Measurements from ENCODE around the gene SAMD8.
A peak's percentile ranks its signal among the peaks of the same experiment; 100 is the strongest.

The SAMD8 gene

GRCh38 chr10:75083972-75084833 is 27.3 kb upstream of the SAMD8 start:
- FAIRE-seq (no peak), DNase-seq (ENCODE audit: insufficient read length, low spot score) (no peak)

DNA sequence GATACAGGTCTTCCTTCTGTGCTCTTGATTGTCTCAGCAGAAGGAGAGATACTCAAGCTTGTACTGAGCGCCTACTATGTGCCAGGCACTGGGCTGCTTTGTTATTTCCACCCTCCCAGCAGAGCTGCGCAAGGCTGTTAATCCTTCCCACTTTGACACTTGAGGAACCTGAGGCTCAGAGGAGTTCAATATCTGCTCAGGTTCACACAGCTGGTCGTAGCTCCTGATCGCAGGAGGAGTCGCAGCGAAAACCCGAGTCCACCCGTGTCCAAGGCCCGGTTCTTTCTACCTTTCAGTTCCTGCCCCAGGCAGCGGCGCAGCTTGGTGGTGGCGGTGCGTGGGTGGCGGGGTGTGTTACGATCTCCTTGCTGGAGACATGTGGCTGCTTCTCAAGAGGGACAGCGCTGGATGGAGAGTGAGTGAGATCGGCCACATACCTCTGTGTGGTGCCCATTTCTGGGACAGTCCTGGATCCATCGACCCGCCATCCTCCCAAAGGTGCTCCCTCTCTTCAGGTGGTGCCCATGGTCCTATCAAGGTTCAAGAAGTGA is 26.5 kb upstream of the SAMD8 start:
- no peak for FAIRE-seq
- no peak for DNase-seq (ENCODE audit: insufficient read length, low spot score)

DNA sequence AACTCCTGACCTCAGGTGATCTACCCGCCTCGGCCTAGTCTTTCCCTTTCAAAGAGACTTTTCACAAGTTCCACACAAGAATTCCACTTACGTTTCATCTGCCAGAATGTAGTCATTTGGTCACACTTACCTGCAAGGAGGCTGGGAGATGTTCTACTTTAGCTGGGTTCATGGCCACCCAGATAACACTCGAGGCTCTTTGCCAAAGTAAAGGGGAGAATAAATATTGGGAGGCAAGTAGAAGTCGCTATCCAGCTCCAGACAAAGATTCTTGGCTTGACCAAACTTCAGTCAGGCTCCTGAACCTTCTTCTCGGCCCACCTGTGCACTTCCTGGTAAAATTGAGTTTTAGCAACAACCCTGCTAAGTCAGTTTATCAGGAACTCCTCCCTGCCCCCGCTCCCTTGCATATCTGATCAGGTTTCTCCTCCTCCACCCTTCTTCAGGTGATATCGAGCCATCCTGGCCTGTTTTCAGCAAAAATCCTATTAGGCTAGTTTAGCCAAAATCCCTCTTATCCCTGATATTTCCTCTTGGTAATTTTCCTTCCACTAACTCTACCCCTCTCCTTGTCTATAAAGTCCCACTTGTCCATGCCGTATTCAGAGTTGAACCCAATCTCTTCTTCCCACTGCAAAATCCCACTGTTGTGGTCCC is 25.1 kb upstream of the SAMD8 start:
- DNase-seq (ENCODE audit: insufficient read length, low spot score) = no peak
- FAIRE-seq = no peak

DNA sequence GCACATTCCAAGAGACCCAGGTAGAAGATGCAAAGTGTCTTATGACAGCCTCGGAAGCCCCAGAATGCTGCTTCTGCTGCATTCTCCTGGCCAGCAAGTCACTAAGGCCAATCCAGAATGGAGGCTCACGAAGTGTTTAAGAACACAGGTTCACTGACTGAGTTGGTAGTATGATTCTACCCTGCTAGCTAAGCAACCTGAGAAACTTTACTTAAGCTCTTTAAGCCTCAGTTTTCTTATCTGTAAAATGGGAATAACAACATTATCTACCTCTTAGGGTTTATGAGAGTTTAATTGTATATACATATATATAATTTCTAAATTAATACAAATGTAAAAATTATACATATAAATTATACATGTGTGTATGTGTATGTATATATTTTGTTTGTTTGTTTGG is 22.8 kb upstream of the SAMD8 start:
- DNase-seq (ENCODE audit: insufficient read length, low spot score) = no peak
- no peak for FAIRE-seq

- FAIRE-seq (no peak), DNase-seq (ENCODE audit: insufficient read length, low spot score) (no peak)
Measured at GRCh38 chr10:75089634-75090033, 21.8 kb upstream of the SAMD8 start.

DNA sequence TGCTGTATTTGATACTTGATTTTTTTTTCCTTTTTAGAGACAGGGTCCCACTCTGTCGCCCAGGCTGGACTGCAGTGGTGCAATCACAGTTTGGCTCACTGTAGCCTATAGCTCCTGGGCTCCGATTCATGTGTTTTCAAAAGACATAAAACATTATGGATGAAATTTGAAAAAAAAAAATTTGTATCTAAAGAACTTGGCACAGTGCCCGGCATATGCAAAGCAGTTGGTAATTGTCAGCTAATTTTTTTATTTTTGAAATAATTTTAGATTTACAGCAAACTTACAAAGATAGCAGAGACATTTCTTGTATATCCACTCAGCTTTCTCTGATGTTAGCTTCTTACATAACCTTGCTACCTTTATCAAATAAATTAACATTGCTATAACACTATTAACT is 20.3 kb upstream of the SAMD8 start:
- DNase-seq (ENCODE audit: insufficient read length, low spot score) (no peak), FAIRE-seq (no peak)

- DNase-seq (ENCODE audit: insufficient read length, low spot score) (no peak), FAIRE-seq (no peak)
Measured at GRCh38 chr10:75094465-75094864, 17.0 kb upstream of the SAMD8 start.

- DNase-seq (ENCODE audit: insufficient read length, low spot score) (no peak), FAIRE-seq (no peak)
Measured at GRCh38 chr10:75095631-75096030, 15.8 kb upstream of the SAMD8 start.

DNA sequence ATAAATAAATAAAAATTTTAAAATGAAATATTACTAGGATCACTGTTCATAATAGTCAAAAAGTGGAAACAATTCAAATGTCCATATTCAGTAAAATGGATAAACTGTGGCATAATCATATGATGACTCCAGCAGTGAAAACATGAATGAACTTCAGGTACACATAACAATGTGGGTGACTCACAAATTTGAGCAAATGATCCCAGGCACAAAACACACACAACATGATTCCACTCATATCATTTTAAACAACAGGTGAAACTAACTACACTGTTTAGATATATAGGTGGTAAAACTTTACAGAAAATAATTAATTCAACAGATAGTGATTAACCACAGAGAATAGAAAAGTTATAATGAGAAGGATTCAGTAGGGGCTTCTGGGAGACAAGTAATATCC is 14.7 kb upstream of the SAMD8 start:
- FAIRE-seq (no peak), DNase-seq (ENCODE audit: insufficient read length, low spot score) (no peak)

GRCh38 chr10:75097666-75098285 is 13.7 kb upstream of the SAMD8 start:
- DNase-seq (ENCODE audit: insufficient read length, low spot score) = peak; percentile 40
- FAIRE-seq = no peak

- FAIRE-seq = no peak
Measured at GRCh38 chr10:75098902-75099673, 12.4 kb upstream of the SAMD8 start.

DNA sequence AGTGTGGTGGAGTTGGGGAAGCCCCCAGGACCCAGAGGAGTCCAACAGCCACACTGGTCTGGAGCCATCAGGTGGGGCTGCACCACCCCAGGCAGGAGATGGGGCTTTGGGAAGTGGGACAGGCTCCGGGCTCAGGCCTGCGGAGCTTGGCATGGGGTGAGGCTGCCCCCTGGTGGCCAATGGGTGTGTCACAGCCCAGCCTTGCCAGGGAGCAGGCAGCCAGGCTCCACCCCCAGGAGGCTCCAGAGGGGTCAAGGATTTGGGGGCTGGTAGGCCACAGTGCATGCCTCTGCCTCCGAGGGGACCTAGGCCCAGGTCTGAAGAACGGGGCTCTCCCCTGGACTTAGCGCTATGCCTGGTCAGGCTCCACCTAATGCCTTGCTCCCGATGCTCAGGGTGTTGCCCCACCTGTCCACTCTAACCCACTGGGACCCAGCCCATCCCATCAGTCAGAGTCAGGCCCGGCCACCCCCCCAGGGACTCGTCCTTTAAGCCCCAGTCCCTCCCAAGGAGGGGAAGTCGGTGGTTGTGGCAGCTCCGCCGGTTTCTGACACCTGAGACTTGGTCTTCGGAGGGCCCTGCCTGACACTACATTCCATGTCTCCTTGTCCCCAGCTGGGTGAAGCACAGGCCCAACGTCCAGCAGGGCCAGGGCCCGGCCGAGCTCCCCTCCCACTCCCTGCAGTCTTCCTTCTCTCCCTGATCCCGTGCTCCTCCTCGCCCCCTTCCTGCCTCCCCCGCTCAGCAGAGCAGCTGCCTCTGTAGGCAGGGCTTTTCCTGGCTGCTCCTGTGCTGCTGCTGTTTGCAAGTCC is 11.3 kb upstream of the SAMD8 start:
- FAIRE-seq = peak; percentile 69
- DNase-seq (ENCODE audit: insufficient read length, low spot score) = peak; percentile 86

More at GRCh38 chr10:75098902-75099673, 12.4 kb upstream of the SAMD8 start:
- DNase-seq (ENCODE audit: insufficient read length, low spot score) = no peak

GRCh38 chr10:75100764-75101291 is 10.6 kb upstream of the SAMD8 start:
- FAIRE-seq = no peak

DNA sequence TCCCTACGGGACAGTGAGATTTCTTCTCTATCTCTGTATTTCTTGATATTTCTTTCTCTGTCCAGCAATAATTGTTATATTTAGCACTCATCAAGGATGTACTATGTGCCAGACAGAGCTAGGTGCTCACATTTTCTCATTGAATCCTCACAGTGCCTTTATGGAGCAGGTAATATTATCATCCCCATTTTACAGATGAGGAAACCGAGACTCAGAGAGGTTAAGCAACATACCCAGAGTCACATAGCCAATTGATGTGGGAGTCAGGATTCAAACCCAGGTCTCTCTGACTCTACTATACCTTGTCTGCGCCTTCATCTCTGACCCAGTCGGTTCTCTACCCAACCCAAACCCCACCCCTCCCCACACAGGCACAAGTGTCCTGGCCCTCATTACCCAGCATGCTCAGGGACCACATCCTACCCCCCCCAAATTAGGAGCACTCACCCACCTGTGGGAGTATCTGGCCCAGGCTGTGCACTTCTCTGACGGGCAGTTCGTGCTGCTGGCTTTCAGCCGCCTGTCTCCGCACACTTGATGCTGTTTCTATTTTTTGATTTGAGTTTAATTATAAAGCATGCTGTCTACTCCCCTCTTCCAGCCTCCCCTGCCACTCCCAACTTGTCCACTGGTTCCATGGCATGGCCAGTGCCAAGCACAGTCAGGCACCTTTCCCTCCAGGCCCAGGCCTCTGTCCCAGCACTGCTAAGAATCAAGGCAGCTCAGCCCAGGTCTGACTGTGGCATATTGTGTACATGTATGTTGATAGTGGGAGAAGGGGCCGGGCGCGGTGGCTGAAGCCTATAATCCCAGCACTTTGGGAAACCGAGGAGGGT is 9.8 kb upstream of the SAMD8 start:
- DNase-seq (ENCODE audit: insufficient read length, low spot score) (no peak), FAIRE-seq (no peak)

More at GRCh38 chr10:75100764-75101291, 10.6 kb upstream of the SAMD8 start:
- no peak for DNase-seq (ENCODE audit: insufficient read length, low spot score)

- DNase-seq (ENCODE audit: insufficient read length, low spot score) (no peak), FAIRE-seq (no peak)
Measured at GRCh38 chr10:75102830-75103673, 8.4 kb upstream of the SAMD8 start.

DNA sequence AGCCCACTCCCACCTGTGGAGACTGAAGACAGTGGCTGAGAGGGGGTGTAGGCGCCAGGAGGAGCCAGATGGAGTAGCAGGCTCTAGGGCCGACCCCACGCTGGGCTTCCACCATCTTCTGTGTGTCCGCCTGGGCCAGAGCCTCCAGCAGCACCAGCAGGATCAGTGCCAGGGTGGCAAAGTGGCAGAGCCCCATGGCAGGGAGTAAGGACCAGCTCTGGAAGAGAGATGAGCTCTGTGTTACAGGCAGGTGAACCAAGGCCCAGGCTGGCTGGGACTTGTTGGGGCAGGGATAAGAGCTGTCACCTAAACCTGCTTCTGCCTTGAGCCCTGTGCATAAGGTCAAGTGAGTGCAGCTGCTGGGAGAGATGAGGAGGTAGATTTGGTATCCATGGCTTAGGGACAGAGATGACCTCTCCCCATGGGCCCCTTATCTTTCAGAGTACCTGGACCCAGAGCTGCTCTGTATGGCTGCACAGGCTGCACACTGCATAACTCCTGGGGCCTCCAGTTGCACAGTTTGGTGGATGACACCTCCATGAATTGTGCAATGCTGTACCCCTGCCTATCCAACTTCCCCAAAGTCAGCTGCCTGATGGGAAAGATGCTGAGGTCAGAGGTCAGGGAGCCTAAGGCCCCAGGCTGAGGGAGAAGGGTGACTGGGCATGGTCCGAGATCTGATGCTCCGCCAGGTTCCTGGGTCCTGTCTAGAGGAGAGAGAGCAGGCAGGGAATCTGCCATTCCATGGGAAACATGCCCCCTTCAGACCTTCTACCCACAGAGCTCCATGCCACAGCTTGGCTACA is 7.4 kb upstream of the SAMD8 start:
- FAIRE-seq = no peak
- DNase-seq (ENCODE audit: insufficient read length, low spot score) = no peak

- DNase-seq (ENCODE audit: insufficient read length, low spot score) = no peak
- FAIRE-seq = no peak
Measured at GRCh38 chr10:75104842-75105241, 6.6 kb upstream of the SAMD8 start.
